ENCODE results near the gene GTF2F2.
A peak's percentile ranks its signal among the peaks of the same experiment; 100 is the strongest.

The GTF2F2 gene

GRCh38 chr13:45231722-45232121, 111.4 kb downstream of the GTF2F2 start:
- TF ChIP-seq CTCF (IDR thresholded peaks at IDR 0.05; ENCODE audit: unreplicated experiment in 3 of 3) = no peak
- Mint-ChIP-seq H3K36me3 (ENCODE audit: low read depth) (peaks cover 10% of the 10 kb centered on the region), H3K27ac (peak overlapping the region in 2 of 3 experiments; percentile 30 to 57), H3K9me3 (no peaks in the 10 kb centered on the region), H3K27me3 (ENCODE audit: low read depth) (no peaks in the 10 kb centered on the region), H3K4me3 (no peak overlapping the region), H3K4me1 (peaks cover 5% of the 10 kb centered on the region)

GRCh38 chr13:45232591-45232990, 112.3 kb downstream of the GTF2F2 start:
- Mint-ChIP-seq H3K9me3 (no peaks in the 10 kb centered on the region), H3K27me3 (ENCODE audit: low read depth) (no peaks in the 10 kb centered on the region), H3K36me3 (ENCODE audit: low read depth) (peaks cover 10% of the 10 kb centered on the region), H3K4me1 (peaks cover 5% of the 10 kb centered on the region), H3K4me3 (no peak overlapping the region), H3K27ac (no peak overlapping the region)
- no peak for TF ChIP-seq CTCF (IDR thresholded peaks at IDR 0.05; ENCODE audit: unreplicated experiment in 3 of 3)

- peaks cover 8% of the 10 kb centered on the region for H3K4me1 Mint-ChIP-seq
- H3K27me3 Mint-ChIP-seq (ENCODE audit: low read depth) = no peaks in the 10 kb centered on the region
- no peaks in the 10 kb centered on the region for H3K36me3 Mint-ChIP-seq (ENCODE audit: low read depth)
- no peak overlapping the region for H3K27ac Mint-ChIP-seq
- no peak overlapping the region for H3K4me3 Mint-ChIP-seq
- H3K9me3 Mint-ChIP-seq = no peaks in the 10 kb centered on the region
- TF ChIP-seq CTCF (IDR thresholded peaks at IDR 0.05; ENCODE audit: unreplicated experiment in 3 of 3) = no peak
Observed at GRCh38 chr13:45238945-45239795, 118.9 kb downstream of the GTF2F2 start.

GRCh38 chr13:45240143-45240542, 119.8 kb downstream of the GTF2F2 start:
- Mint-ChIP-seq H3K4me1 (peaks cover 8% of the 10 kb centered on the region), H3K27ac (no peak overlapping the region), H3K36me3 (ENCODE audit: low read depth) (no peaks in the 10 kb centered on the region), H3K27me3 (ENCODE audit: low read depth) (no peaks in the 10 kb centered on the region), H3K4me3 (no peak overlapping the region), H3K9me3 (no peaks in the 10 kb centered on the region)
- TF ChIP-seq CTCF (IDR thresholded peaks at IDR 0.05; ENCODE audit: unreplicated experiment in 3 of 3) = no peak

GRCh38 chr13:45242070-45242469, 121.8 kb downstream of the GTF2F2 start:
- H3K9me3 Mint-ChIP-seq = no peaks in the 10 kb centered on the region

More at GRCh38 chr13:45242070-45242469, 121.8 kb downstream of the GTF2F2 start:
- H3K27ac Mint-ChIP-seq = no peak overlapping the region
- H3K27me3 Mint-ChIP-seq (ENCODE audit: low read depth) = no peaks in the 10 kb centered on the region
- H3K4me3 Mint-ChIP-seq = no peak overlapping the region
- H3K4me1 Mint-ChIP-seq = peaks cover 8% of the 10 kb centered on the region
- no peak for TF ChIP-seq CTCF (IDR thresholded peaks at IDR 0.05; ENCODE audit: unreplicated experiment in 3 of 3)
- no peaks in the 10 kb centered on the region for H3K36me3 Mint-ChIP-seq (ENCODE audit: low read depth)

All from nephron (organoid).